GM23338 (cell line): ENCODE measurements around the gene CEP170B. TPM values are rescaled to one million over a fixed set of nuclear protein-coding genes. Genes with fewer than 3 reads are reported as not detected.

Experiments used
- ATAC-seq: fragments of 200-7000 bp; cut with Tn5 transposase; 3 replicates; pipeline ENCODE4 v1.9.1; 2020
- DNase-seq: peaks from one replicate; pipeline ENCODE4 v3.0.0-alpha.2; 2015; ENCODE audit warnings: low spot score
- H2AFZ ChIP-seq: fragments of 200-600 bp; sonication (generic); 2 replicates; pipeline ENCODE4 v1.8.0; 2016; ENCODE audit warnings: antibody characterized with exemption, mild to moderate bottlenecking, moderate library complexity
- H3F3A ChIP-seq: fragments of 200-600 bp; sonication (generic); replicated peaks from 2 replicates; pipeline ENCODE4 v1.8.0; 2017; ENCODE audit warnings: antibody characterized with exemption, mixed run types, low read depth
- H3K27ac ChIP-seq: fragments of 200-600 bp; sonication (generic); 2 replicates; pipeline ENCODE4 v1.6.1; 2016; ENCODE audit warnings: low read depth
- H3K27me3 ChIP-seq: fragments of 200-600 bp; sonication (generic); 2 replicates; pipeline ENCODE4 v1.8.0; 2016; ENCODE audit warnings: mild to moderate bottlenecking, mixed run types, moderate library complexity; ENCODE audit not compliant: insufficient read depth
- H3K36me3 ChIP-seq: fragments of 200-600 bp; sonication (generic); 2 replicates; pipeline ENCODE4 v1.8.0; 2016; ENCODE audit warnings: mild to moderate bottlenecking; ENCODE audit not compliant: insufficient read depth
- H3K4me1 ChIP-seq: fragments of 200-600 bp; sonication (generic); 2 replicates; pipeline ENCODE4 v1.8.0; 2016; ENCODE audit warnings: mild to moderate bottlenecking, moderate library complexity; ENCODE audit not compliant: insufficient read depth
- H3K4me2 ChIP-seq: fragments of 200-600 bp; sonication (generic); 2 replicates; pipeline ENCODE4 v1.7.1; 2017; ENCODE audit warnings: mixed run types
- H3K4me3 ChIP-seq: fragments of 200-600 bp; sonication (generic); 2 replicates; pipeline ENCODE4 v1.6.1; 2016; ENCODE audit warnings: mixed run types
- H3K79me2 ChIP-seq: fragments of 200-600 bp; sonication (generic); replicated peaks from 2 replicates; pipeline ENCODE4 v1.8.0; 2017; ENCODE audit warnings: mild to moderate bottlenecking; ENCODE audit not compliant: insufficient read depth
- H3K9me2 ChIP-seq: fragments of 200-600 bp; sonication (generic); 2 replicates; pipeline ENCODE4 v1.8.0; 2017; ENCODE audit not compliant: insufficient read depth
- H4K20me1 ChIP-seq: fragments of 200-600 bp; sonication (generic); replicated peaks from 2 replicates; pipeline ENCODE4 v1.8.0; 2017; ENCODE audit warnings: mild to moderate bottlenecking; ENCODE audit not compliant: insufficient read depth
- H3K27ac Mint-ChIP-seq: 2 replicates; pipeline ENCODE4 v1.8.0; 2020; ENCODE audit warnings: inconsistent platforms, mild to moderate bottlenecking, moderate library complexity, mixed read lengths
- H3K27me3 Mint-ChIP-seq: 3 replicates; pipeline ENCODE4 v1.8.0; 2022; ENCODE audit warnings: low read depth, mild to moderate bottlenecking, moderate library complexity, mixed read lengths, inconsistent platforms; ENCODE audit not compliant: insufficient read depth, poor library complexity
- H3K36me3 Mint-ChIP-seq: 3 replicates; pipeline ENCODE4 v1.8.0; 2021; ENCODE audit warnings: low read depth, mild to moderate bottlenecking, inconsistent platforms, moderate library complexity, mixed read lengths
- H3K4me1 Mint-ChIP-seq: 3 replicates; pipeline ENCODE4 v1.8.0; 2020; ENCODE audit warnings: mild to moderate bottlenecking, inconsistent platforms, mixed read lengths
- H3K4me3 Mint-ChIP-seq: 3 replicates; pipeline ENCODE4 v1.8.0; 2021; ENCODE audit warnings: moderate library complexity, mild to moderate bottlenecking, inconsistent platforms, mixed read lengths
- H3K9me3 Mint-ChIP-seq: 3 replicates; pipeline ENCODE4 v1.8.0; 2020; ENCODE audit warnings: moderate library complexity, mild to moderate bottlenecking, inconsistent platforms, mixed read lengths
- CREB1 ChIP-seq: fragments of 250-450 bp; sonication (Bioruptor Pico); IDR thresholded peaks from 2 replicates; pipeline ENCODE4 v1.5.0; 2020; ENCODE audit warnings: low read depth, mild to moderate bottlenecking, moderate library complexity
- EZH2 ChIP-seq: fragments of 200-600 bp; sonication (generic); IDR thresholded peaks from one replicate; pipeline ENCODE4 v1.8.0; 2017; ENCODE audit warnings: antibody characterized with exemption, mild to moderate bottlenecking, low read depth; ENCODE audit not compliant: unreplicated experiment
- EZH2phosphoT487 ChIP-seq: fragments of 200-600 bp; sonication (generic); IDR thresholded peaks from one replicate; pipeline ENCODE4 v1.8.1; 2018; ENCODE audit warnings: antibody characterized with exemption; ENCODE audit not compliant: unreplicated experiment
- JUNB ChIP-seq: IDR thresholded peaks from one replicate; pipeline ENCODE4 v1.6.1; 2016; ENCODE audit warnings: antibody characterized with exemption; ENCODE audit not compliant: unreplicated experiment
- NANOG ChIP-seq: IDR thresholded peaks from 2 replicates; pipeline ENCODE4 v1.6.1; 2016; ENCODE audit warnings: antibody characterized with exemption, borderline replicate concordance
- POLR2AphosphoS5 ChIP-seq: IDR thresholded peaks from 2 replicates; pipeline ENCODE4 v1.6.1; 2016; ENCODE audit warnings: antibody characterized with exemption, low read depth
- REST ChIP-seq: IDR thresholded peaks from one replicate; pipeline ENCODE4 v1.6.1; 2018; ENCODE audit warnings: antibody characterized with exemption; ENCODE audit not compliant: unreplicated experiment
- STAT1 ChIP-seq: IDR thresholded peaks from one replicate; pipeline ENCODE4 v1.6.1; 2016; ENCODE audit warnings: antibody characterized with exemption; ENCODE audit not compliant: unreplicated experiment
- ZNF114 ChIP-seq: fragments of 250-450 bp; sonication (Bioruptor Pico); IDR thresholded peaks from 2 replicates; pipeline ENCODE4 v1.5.0; 2020; ENCODE audit warnings: mild to moderate bottlenecking, moderate library complexity
- ZNF331 ChIP-seq: fragments of 250-450 bp; sonication (Bioruptor Pico); IDR thresholded peaks from 2 replicates; pipeline ENCODE4 v1.5.0; 2020; ENCODE audit warnings: low read depth, mild to moderate bottlenecking, moderate library complexity
- polyA plus RNA-seq: library from polyadenylated mRNA; unstranded; fragments of >200 nt; fragmentation: Nextera tagmentation; extraction: Ambion mirVana; gene quantifications from 2 replicates; pipeline ENCODE4 v1.2.1, GENCODE V29; 2016
- total RNA-seq: library from RNA; depleted of rRNA; stranded (reverse); fragments of >200 nt; shearing (Covaris generic); gene quantifications from 2 replicates; pipeline ENCODE4 v1.2.3, GENCODE V29; 2014
- TF ChIP-seq, protein P1 (sequence below), 2 experiments: fragments of 200-600 bp in 1 of 2; sonication (generic) in 1 of 2; conservative IDR thresholded peaks; 2 replicates each; pipeline versions ENCODE4 v1.5.1 to v1.6.1; 2016 to 2017; ENCODE audit warnings: antibody characterized with exemption in 2 of 2, low read depth in 2 of 2, mild to moderate bottlenecking in 2 of 2, moderate library complexity in 1 of 2
- TF ChIP-seq, protein P2 (sequence below): fragments of 250-450 bp; sonication (Bioruptor Pico); IDR thresholded peaks from 2 replicates; pipeline ENCODE4 v1.5.0; 2020; ENCODE audit warnings: mild to moderate bottlenecking, moderate library complexity
- TF ChIP-seq, protein P3 (sequence below): IDR thresholded peaks from 2 replicates; pipeline ENCODE4 v1.6.1; 2016; ENCODE audit warnings: antibody characterized with exemption

CEP170B gene
- total and polyA plus RNA-seq, 2 experiments from 2014 or later, result 4.6 to 37.1 TPM

- Mint-ChIP-seq H3K36me3 (peaks cover 3% of the 10 kb centered on the region; the same call in 1 of the 3 replicates), H3K27ac (no peak overlapping the region), H3K4me3 (no peak overlapping the region), H3K27me3 (peaks cover 17% of the 10 kb centered on the region), H3K4me1 (peaks cover 23% of the 10 kb centered on the region), H3K9me3 (no peaks in the 10 kb centered on the region)
- Histone ChIP-seq H3K79me2 (peaks cover 6% of the 10 kb centered on the region; the same call in 1 of the 2 replicates), H3K9me2 (no peaks in the 10 kb centered on the region), H3K4me1 (no peaks in the 10 kb centered on the region; the same call in 1 of the 2 replicates), H3K4me3 (no peak overlapping the region), H3K4me2 (no peak overlapping the region), H3K27me3 (no peaks in the 10 kb centered on the region), H3F3A (no peaks in the 10 kb centered on the region; the same call in 1 of the 2 replicates), H3K36me3 (no peaks in the 10 kb centered on the region), H2AFZ (no peak overlapping the region), H3K27ac (no peak overlapping the region), H4K20me1 (peaks cover 3% of the 10 kb centered on the region; the same call in 1 of the 2 replicates)
- DNase-seq (no peak), ATAC-seq (no peak)
- TF ChIP-seq, protein P1, sequence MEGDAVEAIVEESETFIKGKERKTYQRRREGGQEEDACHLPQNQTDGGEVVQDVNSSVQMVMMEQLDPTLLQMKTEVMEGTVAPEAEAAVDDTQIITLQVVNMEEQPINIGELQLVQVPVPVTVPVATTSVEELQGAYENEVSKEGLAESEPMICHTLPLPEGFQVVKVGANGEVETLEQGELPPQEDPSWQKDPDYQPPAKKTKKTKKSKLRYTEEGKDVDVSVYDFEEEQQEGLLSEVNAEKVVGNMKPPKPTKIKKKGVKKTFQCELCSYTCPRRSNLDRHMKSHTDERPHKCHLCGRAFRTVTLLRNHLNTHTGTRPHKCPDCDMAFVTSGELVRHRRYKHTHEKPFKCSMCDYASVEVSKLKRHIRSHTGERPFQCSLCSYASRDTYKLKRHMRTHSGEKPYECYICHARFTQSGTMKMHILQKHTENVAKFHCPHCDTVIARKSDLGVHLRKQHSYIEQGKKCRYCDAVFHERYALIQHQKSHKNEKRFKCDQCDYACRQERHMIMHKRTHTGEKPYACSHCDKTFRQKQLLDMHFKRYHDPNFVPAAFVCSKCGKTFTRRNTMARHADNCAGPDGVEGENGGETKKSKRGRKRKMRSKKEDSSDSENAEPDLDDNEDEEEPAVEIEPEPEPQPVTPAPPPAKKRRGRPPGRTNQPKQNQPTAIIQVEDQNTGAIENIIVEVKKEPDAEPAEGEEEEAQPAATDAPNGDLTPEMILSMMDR (conservative IDR thresholded peaks at IDR 0.05; ENCODE audit: low read depth in 2 of 2), result no peak
- TF ChIP-seq STAT1 (no peak), ZNF114 (CRISPR knock-in tag) (no peak), EZH2phosphoT487 (no peak), ZNF331 (CRISPR knock-in tag) (no peak), NANOG (no peak), REST (no peak), JUNB (no peak), EZH2 (no peak), POLR2AphosphoS5 (no peak), CREB1 (CRISPR knock-in tag) (no peak)
- TF ChIP-seq, protein P2, sequence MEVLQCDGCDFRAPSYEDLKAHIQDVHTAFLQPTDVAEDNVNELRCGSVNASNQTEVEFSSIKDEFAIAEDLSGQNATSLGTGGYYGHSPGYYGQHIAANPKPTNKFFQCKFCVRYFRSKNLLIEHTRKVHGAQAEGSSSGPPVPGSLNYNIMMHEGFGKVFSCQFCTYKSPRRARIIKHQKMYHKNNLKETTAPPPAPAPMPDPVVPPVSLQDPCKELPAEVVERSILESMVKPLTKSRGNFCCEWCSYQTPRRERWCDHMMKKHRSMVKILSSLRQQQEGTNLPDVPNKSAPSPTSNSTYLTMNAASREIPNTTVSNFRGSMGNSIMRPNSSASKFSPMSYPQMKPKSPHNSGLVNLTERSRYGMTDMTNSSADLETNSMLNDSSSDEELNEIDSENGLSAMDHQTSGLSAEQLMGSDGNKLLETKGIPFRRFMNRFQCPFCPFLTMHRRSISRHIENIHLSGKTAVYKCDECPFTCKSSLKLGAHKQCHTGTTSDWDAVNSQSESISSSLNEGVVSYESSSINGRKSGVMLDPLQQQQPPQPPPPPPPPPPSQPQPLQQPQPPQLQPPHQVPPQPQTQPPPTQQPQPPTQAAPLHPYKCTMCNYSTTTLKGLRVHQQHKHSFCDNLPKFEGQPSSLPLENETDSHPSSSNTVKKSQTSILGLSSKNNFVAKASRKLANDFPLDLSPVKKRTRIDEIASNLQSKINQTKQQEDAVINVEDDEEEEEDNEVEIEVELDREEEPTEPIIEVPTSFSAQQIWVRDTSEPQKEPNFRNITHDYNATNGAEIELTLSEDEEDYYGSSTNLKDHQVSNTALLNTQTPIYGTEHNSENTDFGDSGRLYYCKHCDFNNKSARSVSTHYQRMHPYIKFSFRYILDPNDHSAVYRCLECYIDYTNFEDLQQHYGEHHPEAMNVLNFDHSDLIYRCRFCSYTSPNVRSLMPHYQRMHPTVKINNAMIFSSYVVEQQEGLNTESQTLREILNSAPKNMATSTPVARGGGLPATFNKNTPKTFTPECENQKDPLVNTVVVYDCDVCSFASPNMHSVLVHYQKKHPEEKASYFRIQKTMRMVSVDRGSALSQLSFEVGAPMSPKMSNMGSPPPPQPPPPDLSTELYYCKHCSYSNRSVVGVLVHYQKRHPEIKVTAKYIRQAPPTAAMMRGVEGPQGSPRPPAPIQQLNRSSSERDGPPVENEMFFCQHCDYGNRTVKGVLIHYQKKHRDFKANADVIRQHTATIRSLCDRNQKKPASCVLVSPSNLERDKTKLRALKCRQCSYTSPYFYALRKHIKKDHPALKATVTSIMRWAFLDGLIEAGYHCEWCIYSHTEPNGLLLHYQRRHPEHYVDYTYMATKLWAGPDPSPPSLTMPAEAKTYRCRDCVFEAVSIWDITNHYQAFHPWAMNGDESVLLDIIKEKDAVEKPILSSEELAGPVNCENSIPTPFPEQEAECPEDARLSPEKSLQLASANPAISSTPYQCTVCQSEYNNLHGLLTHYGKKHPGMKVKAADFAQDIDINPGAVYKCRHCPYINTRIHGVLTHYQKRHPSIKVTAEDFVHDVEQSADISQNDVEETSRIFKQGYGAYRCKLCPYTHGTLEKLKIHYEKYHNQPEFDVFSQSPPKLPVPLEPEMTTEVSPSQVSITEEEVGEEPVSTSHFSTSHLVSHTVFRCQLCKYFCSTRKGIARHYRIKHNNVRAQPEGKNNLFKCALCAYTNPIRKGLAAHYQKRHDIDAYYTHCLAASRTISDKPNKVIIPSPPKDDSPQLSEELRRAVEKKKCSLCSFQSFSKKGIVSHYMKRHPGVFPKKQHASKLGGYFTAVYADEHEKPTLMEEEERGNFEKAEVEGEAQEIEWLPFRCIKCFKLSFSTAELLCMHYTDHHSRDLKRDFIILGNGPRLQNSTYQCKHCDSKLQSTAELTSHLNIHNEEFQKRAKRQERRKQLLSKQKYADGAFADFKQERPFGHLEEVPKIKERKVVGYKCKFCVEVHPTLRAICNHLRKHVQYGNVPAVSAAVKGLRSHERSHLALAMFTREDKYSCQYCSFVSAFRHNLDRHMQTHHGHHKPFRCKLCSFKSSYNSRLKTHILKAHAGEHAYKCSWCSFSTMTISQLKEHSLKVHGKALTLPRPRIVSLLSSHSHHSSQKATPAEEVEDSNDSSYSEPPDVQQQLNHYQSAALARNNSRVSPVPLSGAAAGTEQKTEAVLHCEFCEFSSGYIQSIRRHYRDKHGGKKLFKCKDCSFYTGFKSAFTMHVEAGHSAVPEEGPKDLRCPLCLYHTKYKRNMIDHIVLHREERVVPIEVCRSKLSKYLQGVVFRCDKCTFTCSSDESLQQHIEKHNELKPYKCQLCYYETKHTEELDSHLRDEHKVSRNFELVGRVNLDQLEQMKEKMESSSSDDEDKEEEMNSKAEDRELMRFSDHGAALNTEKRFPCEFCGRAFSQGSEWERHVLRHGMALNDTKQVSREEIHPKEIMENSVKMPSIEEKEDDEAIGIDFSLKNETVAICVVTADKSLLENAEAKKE (CRISPR knock-in tag), result no peak
- TF ChIP-seq, protein P3, sequence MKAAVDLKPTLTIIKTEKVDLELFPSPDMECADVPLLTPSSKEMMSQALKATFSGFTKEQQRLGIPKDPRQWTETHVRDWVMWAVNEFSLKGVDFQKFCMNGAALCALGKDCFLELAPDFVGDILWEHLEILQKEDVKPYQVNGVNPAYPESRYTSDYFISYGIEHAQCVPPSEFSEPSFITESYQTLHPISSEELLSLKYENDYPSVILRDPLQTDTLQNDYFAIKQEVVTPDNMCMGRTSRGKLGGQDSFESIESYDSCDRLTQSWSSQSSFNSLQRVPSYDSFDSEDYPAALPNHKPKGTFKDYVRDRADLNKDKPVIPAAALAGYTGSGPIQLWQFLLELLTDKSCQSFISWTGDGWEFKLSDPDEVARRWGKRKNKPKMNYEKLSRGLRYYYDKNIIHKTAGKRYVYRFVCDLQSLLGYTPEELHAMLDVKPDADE, result no peak
These were observed 10.3 kb downstream of the CEP170B start for GRCh38 chr14:104875412-104875751.
